Sigmoid colon (tissue), 7 donors: ENCODE results near the gene MAPRE3. TPM values are rescaled to one million over a fixed set of nuclear protein-coding genes. Genes with fewer than 3 reads are reported as not detected.

Experiments
- DNase-seq: peaks from one replicate; pipeline ENCODE4 v3.0.0-alpha.2; 2019
- H3K27ac ChIP-seq, 4 donors: fragments of 200-600 bp; sonication (generic); one replicate each; pipeline ENCODE4 v1.5.1; 2016 to 2019; ENCODE audit warnings: mild to moderate bottlenecking in 1 of 4
- H3K27me3 ChIP-seq, 3 donors: fragments of 200-600 bp; sonication (generic); one replicate each; pipeline ENCODE4 v1.5.1; 2019; ENCODE audit warnings: mild to moderate bottlenecking in 1 of 3
- H3K36me3 ChIP-seq, 4 donors: fragments of 200-600 bp; sonication (generic); one replicate each; pipeline ENCODE4 v1.5.1; 2016 to 2019
- H3K4me1 ChIP-seq, 4 donors: fragments of 200-600 bp; sonication (generic); one replicate each; pipeline ENCODE4 v1.5.1; 2017 to 2019
- H3K4me3 ChIP-seq, 4 donors: fragments of 200-600 bp; sonication (generic); one replicate each; pipeline ENCODE4 v1.5.1; 2017 to 2019; ENCODE audit warnings: mild to moderate bottlenecking in 2 of 4, moderate library complexity in 1 of 4
- H3K9me3 ChIP-seq, 4 donors: fragments of 200-600 bp in 3 of 4; sonication (generic) in 3 of 4; one replicate each; pipeline versions ENCODE4 v1.5.1 to v1.6.1; 2013 to 2019
- EP300 ChIP-seq, 4 donors: sonication (generic); formaldehyde crosslinking; IDR thresholded peaks; one replicate each; pipeline ENCODE4 v1.6.1; 2017; ENCODE audit warnings: antibody characterized with exemption in 4 of 4
- POLR2A ChIP-seq, 2 donors: fragments of 450-650 bp; IDR thresholded peaks; one replicate each; pipeline ENCODE4 v1.6.1; 2016; ENCODE audit warnings: antibody characterized with exemption in 2 of 2, mild to moderate bottlenecking in 2 of 2, moderate library complexity in 2 of 2
- POLR2AphosphoS5 ChIP-seq, 4 donors: sonication (generic); formaldehyde crosslinking; IDR thresholded peaks; one replicate each; pipeline ENCODE4 v1.6.1; 2017; ENCODE audit warnings: antibody characterized with exemption in 4 of 4
- WGBS, 2 donors: extraction: QIAGEN DNeasy Blood & Tissue Kit; methylation state at CpG; one replicate each; pipeline ENCODE4 v1.1.7; 2013; 5-methylcytosine and 5-hydroxymethylcytosine counted together
- intact Hi-C: fragments of 100-400 bp; cut with DNase I; formaldehyde crosslinking; loops from one replicate; pipeline ENCODE4 v1.15.1; 2023
- polyA plus RNA-seq, 3 donors: library from polyadenylated mRNA; stranded (reverse); fragments of 200-250 nt; gene quantifications; one replicate each; pipeline ENCODE4 v1.2.3, GENCODE V29; 2013
- total RNA-seq, 4 donors: library from RNA; depleted of rRNA; stranded (reverse); fragments of >200 nt; gene quantifications; one replicate each; pipeline ENCODE4 v1.1.0, GENCODE V29; 2016
- TF ChIP-seq, protein P1 (sequence below), 4 experiments: fragments of 450-650 bp in 3 of 4; fragments of 200-600 bp in 1 of 4; IDR thresholded peaks; one replicate each; pipeline ENCODE4 v1.5.1; 2016 to 2019; ENCODE audit warnings: antibody characterized with exemption in 4 of 4, mild to moderate bottlenecking in 3 of 4, moderate library complexity in 2 of 4
- donor health status: healthy with polysubstance abuse.
- donor health status: Bipolar disorder and iron deficiency.
- donor health status: healthy.

Gene MAPRE3
- total and polyA plus RNA-seq, 7 donors = 5.1 to 73.3 (median 15.6) TPM

- Histone ChIP-seq H3K9me3 (no peaks in the 10 kb centered on the region), H3K27ac (no peak overlapping the region), H3K4me3 (no peak overlapping the region), H3K4me1 (peaks cover 0 to 26% (median 15%) of the 10 kb centered on the region in 4 donors), H3K36me3 (peaks cover 43 to 65% (median 59%) of the 10 kb centered on the region in 4 donors), H3K27me3 (no peaks in the 10 kb centered on the region)
- DNase-seq = no peak
- no peak for TF ChIP-seq EP300 (IDR thresholded peaks at IDR 0.05)
- no peak for TF ChIP-seq POLR2AphosphoS5 (IDR thresholded peaks at IDR 0.05)
- no peak for TF ChIP-seq POLR2A (IDR thresholded peaks at IDR 0.05)
- TF ChIP-seq, protein P1, sequence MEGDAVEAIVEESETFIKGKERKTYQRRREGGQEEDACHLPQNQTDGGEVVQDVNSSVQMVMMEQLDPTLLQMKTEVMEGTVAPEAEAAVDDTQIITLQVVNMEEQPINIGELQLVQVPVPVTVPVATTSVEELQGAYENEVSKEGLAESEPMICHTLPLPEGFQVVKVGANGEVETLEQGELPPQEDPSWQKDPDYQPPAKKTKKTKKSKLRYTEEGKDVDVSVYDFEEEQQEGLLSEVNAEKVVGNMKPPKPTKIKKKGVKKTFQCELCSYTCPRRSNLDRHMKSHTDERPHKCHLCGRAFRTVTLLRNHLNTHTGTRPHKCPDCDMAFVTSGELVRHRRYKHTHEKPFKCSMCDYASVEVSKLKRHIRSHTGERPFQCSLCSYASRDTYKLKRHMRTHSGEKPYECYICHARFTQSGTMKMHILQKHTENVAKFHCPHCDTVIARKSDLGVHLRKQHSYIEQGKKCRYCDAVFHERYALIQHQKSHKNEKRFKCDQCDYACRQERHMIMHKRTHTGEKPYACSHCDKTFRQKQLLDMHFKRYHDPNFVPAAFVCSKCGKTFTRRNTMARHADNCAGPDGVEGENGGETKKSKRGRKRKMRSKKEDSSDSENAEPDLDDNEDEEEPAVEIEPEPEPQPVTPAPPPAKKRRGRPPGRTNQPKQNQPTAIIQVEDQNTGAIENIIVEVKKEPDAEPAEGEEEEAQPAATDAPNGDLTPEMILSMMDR (IDR thresholded peaks at IDR 0.05) = no peak
- intact Hi-C loops = loop anchor here (10.0 kb wide), 1 partner anchor 255 kb away; the partner anchor contains the start of gene CENPA
- 95 to 96% methylated on average over 7 of the region's 7 CpGs for WGBS, 2 donors
Observed at GRCh38 chr2:27039871-27040270, 69.4 kb downstream of the MAPRE3 start.

DNA sequence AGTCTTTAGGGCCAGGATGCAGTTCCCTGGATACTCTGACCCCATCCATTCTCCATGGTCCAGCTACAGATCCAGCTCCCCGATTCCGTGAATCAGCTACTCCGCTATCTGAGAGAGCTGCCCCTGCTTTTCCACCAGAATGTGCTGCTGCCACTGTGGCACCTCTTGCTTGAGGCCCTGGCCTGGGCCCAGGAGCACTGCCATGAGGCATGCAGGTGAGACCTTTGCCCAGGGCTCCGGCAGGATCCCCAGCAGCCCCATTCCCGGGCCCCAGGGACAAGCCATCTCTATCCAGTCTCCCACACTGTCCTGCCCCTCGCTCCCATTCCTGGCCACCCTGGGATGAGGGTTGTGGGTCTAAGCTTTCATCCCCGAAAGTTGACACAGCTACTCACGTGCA lies 69.8 kb downstream of the MAPRE3 start:
- peaks cover 0 to 22% (median 12%) of the 10 kb centered on the region in 4 donors for H3K4me1 ChIP-seq
- TF ChIP-seq EP300 (IDR thresholded peaks at IDR 0.05) (no peak), POLR2A (IDR thresholded peaks at IDR 0.05) (no peak)
- TF ChIP-seq, protein P1 (IDR thresholded peaks at IDR 0.05) = no peak
- intact Hi-C loops = no loop called here
- peaks cover 41 to 61% (median 57%) of the 10 kb centered on the region in 4 donors for H3K36me3 ChIP-seq
- no peak overlapping the region for H3K4me3 ChIP-seq
- H3K27ac ChIP-seq = no peak overlapping the region
- no peaks in the 10 kb centered on the region for H3K27me3 ChIP-seq
- no peak for DNase-seq
- no peaks in the 10 kb centered on the region for H3K9me3 ChIP-seq
- WGBS, 2 donors = 87 to 93% methylated on average over 8 of the region's 8 CpGs

GRCh38 chr2:27041752-27042151 lies 71.3 kb downstream of the MAPRE3 start:
- H3K4me3 ChIP-seq = no peak overlapping the region
- intact Hi-C loops = no loop called here
- 59 to 81% methylated on average over 5 of the region's 5 CpGs for WGBS, 2 donors
- TF ChIP-seq, protein P1 (IDR thresholded peaks at IDR 0.05) = no peak
- TF ChIP-seq POLR2A (IDR thresholded peaks at IDR 0.05) (no peak), POLR2AphosphoS5 (IDR thresholded peaks at IDR 0.05) (no peak), EP300 (IDR thresholded peaks at IDR 0.05) (no peak)
- no peaks in the 10 kb centered on the region for H3K9me3 ChIP-seq
- peaks cover 28 to 47% (median 43%) of the 10 kb centered on the region in 4 donors for H3K36me3 ChIP-seq
- H3K4me1 ChIP-seq = peaks cover 0 to 19% (median 10%) of the 10 kb centered on the region in 4 donors
- no peak for DNase-seq
- peak overlapping the region in 3 of 4 donors; percentile 0 to 46 (median 37) for H3K27ac ChIP-seq
- H3K27me3 ChIP-seq = no peaks in the 10 kb centered on the region

DNA sequence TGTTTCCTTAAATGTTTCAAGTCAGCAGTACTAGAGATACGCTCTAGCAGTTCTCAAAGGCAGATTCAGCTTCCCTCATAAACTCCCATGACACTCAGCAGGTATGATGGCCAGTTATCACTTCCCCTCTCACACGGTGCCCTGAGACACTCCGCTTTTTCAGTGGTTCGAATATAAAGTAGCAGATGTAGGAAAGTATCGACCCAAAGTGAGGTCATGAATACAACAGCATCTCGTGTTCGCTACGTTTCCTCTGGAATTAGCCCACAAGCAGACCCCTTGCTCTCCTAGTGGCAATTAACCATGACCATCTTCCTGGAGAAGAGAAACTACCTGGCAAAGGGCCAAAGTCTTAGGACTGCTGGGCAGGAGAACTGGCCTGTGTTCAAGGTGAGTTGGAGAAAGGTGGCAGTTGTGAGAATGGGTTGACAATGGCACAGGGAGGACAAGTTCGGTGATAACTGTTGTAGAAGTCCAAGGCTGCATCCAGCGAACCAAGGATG lies 71.8 kb downstream of the MAPRE3 start:
- peaks cover 0 to 19% (median 10%) of the 10 kb centered on the region in 4 donors for H3K4me1 ChIP-seq
- TF ChIP-seq, protein P1 (IDR thresholded peaks at IDR 0.05) = no peak
- TF ChIP-seq EP300 (IDR thresholded peaks at IDR 0.05) (no peak), POLR2AphosphoS5 (IDR thresholded peaks at IDR 0.05) (no peak), POLR2A (IDR thresholded peaks at IDR 0.05) (no peak)
- whole genome bisulfite sequencing, 2 donors = 72 to 87% methylated on average over 10 of the region's 10 CpGs
- peaks cover 23 to 42% (median 38%) of the 10 kb centered on the region in 4 donors for H3K36me3 ChIP-seq
- no peak overlapping the region for H3K4me3 ChIP-seq
- no peaks in the 10 kb centered on the region for H3K27me3 ChIP-seq
- intact Hi-C loops = no loop called here
- DNase-seq = no peak
- H3K27ac ChIP-seq = peak overlapping the region in 2 of 4 donors; percentile 37 to 46
- H3K9me3 ChIP-seq = no peaks in the 10 kb centered on the region
